ENCODE measurements around the gene LUZP2. TPM values are rescaled to one million over a fixed set of nuclear protein-coding genes. Genes with fewer than 3 reads are reported as not detected.

LUZP2 gene
- total RNA-seq, 1 experiment from 2014 or later: 3.8 TPM

- Mint-ChIP-seq H3K9me3 (peaks cover 18% of the 10 kb centered on the region), H3K4me1 (peaks cover 3% of the 10 kb centered on the region; the same call in 1 of the 2 replicates), H3K27me3 (ENCODE audit: low read depth) (no peaks in the 10 kb centered on the region), H3K36me3 (peaks cover 10% of the 10 kb centered on the region), H3K27ac (no peak overlapping the region), H3K4me3 (no peak overlapping the region)
- TF ChIP-seq ESRRA (CRISPR knock-in tag; IDR thresholded peaks at IDR 0.05; ENCODE audit: borderline replicate concordance) (no peak), ERG (CRISPR knock-in tag; IDR thresholded peaks at IDR 0.05) (no peak)
- POLR2A ChIA-PET: no interaction called here
- CTCF ChIA-PET: no interaction called here
- ATAC-seq (no peak), DNase-seq (ENCODE audit: low spot score) (no peak)
Observed at GRCh38 chr11:24697522-24698111, 200.8 kb downstream of the LUZP2 start.

GRCh38 chr11:24704716-24705115 lies 207.9 kb downstream of the LUZP2 start:
- no peak overlapping the region for H3K4me3 Mint-ChIP-seq
- no peak for ATAC-seq
- TF ChIP-seq HMGXB4 (CRISPR knock-in tag; IDR thresholded peaks at IDR 0.05): no peak
- TF ChIP-seq FOXP1 (CRISPR knock-in tag; IDR thresholded peaks at IDR 0.05; ENCODE audit: borderline replicate concordance): no peak
- TF ChIP-seq AR (CRISPR knock-in tag; IDR thresholded peaks at IDR 0.05): no peak
- H3K4me1 Mint-ChIP-seq: peaks cover 20% of the 10 kb centered on the region
- ChIA-PET CTCF (no interaction called here), POLR2A (no interaction called here)
- no peak overlapping the region for H3K27ac Mint-ChIP-seq
- no peaks in the 10 kb centered on the region for H3K27me3 Mint-ChIP-seq (ENCODE audit: low read depth)
- peaks cover 9% of the 10 kb centered on the region for H3K9me3 Mint-ChIP-seq
- peaks cover 8% of the 10 kb centered on the region; the same call in 1 of the 2 replicates for H3K36me3 Mint-ChIP-seq
- no peak for DNase-seq (ENCODE audit: low spot score)

- H3K27ac Mint-ChIP-seq: peak overlapping the region; percentile 19; the same call in 1 of the 2 replicates
- ChIA-PET CTCF (no interaction called here), POLR2A (no interaction called here)
- H3K9me3 Mint-ChIP-seq: peaks cover 9% of the 10 kb centered on the region
- no peak overlapping the region for H3K4me3 Mint-ChIP-seq
- H3K27me3 Mint-ChIP-seq (ENCODE audit: low read depth): no peaks in the 10 kb centered on the region
- no peak for DNase-seq (ENCODE audit: low spot score)
- ATAC-seq: peak; percentile 62
- peaks cover 8% of the 10 kb centered on the region; the same call in 1 of the 2 replicates for H3K36me3 Mint-ChIP-seq
- H3K4me1 Mint-ChIP-seq: peaks cover 22% of the 10 kb centered on the region
- no peak for TF ChIP-seq ZNF396 (CRISPR knock-in tag; IDR thresholded peaks at IDR 0.05; ENCODE audit: borderline replicate concordance)
- no peak for TF ChIP-seq ZNF281 (CRISPR knock-in tag; IDR thresholded peaks at IDR 0.05)
- no peak for TF ChIP-seq ATF1 (CRISPR knock-in tag; IDR thresholded peaks at IDR 0.05)
- TF ChIP-seq USF1 (CRISPR knock-in tag; IDR thresholded peaks at IDR 0.05): no peak
- TF ChIP-seq ARID4B (CRISPR knock-in tag; IDR thresholded peaks at IDR 0.05; ENCODE audit: borderline replicate concordance): no peak
- no peak for TF ChIP-seq TCF7 (CRISPR knock-in tag; IDR thresholded peaks at IDR 0.05; ENCODE audit: low read depth)
- TF ChIP-seq GABPB1 (CRISPR knock-in tag; IDR thresholded peaks at IDR 0.05): no peak
- TF ChIP-seq ELF4 (CRISPR knock-in tag; IDR thresholded peaks at IDR 0.05; ENCODE audit: low read depth): no peak
- TF ChIP-seq ZMAT4 (CRISPR knock-in tag; IDR thresholded peaks at IDR 0.05): no peak
- no peak for TF ChIP-seq RORB (CRISPR knock-in tag; IDR thresholded peaks at IDR 0.05)
Observed at GRCh38 chr11:24705474-24705873, 208.6 kb downstream of the LUZP2 start.
